Fibroblast of villous mesenchyme (primary cell): ENCODE measurements around the gene RALGPS1. TPM values are rescaled to one million over a fixed set of nuclear protein-coding genes. Genes with fewer than 3 reads are reported as not detected.
"Not testable (repeated sequence)": the region's sequence is repeated elsewhere in the genome, so short reads cannot be mapped to it uniquely, and the experiment has no call there.

Source experiments
- DNase-seq: peaks from one replicate; pipeline ENCODE4 v3.0.0-alpha.2; 2010; ENCODE audit warnings: low read depth
- H3K4me3 ChIP-seq: 2 replicates; pipeline ENCODE4 v1.5.1; 2011; ENCODE audit warnings: low read depth, mild to moderate bottlenecking, low read length
- CTCF ChIP-seq: IDR thresholded peaks from 2 replicates; pipeline ENCODE4 v1.5.1; 2012; ENCODE audit warnings: low read depth, mild to moderate bottlenecking, low read length; ENCODE audit not compliant: insufficient read depth
- total RNA-seq: library from RNA; depleted of rRNA; stranded (reverse); fragments of >200 nt; gene quantifications from 2 replicates; pipeline ENCODE4 v1.2.3, GENCODE V29; 2012

RALGPS1 gene
- total RNA-seq, 1 donor: 2.6 TPM

- no peak overlapping the region for H3K4me3 ChIP-seq
- TF ChIP-seq CTCF: no peak
- DNase-seq: no peak
Measured at GRCh38 chr9:127167560-127168326, 253.2 kb downstream of the RALGPS1 start.

- H3K4me3 ChIP-seq: no peak overlapping the region
- TF ChIP-seq CTCF: no peak
- DNase-seq: no peak
Measured at GRCh38 chr9:127168756-127169574, 254.4 kb downstream of the RALGPS1 start.

GRCh38 chr9:127169575-127169883 is 254.9 kb downstream of the RALGPS1 start:
- H3K4me3 ChIP-seq: no peak overlapping the region
- DNase-seq: no peak
- no peak for TF ChIP-seq CTCF

GRCh38 chr9:127170103-127170502 is 255.5 kb downstream of the RALGPS1 start:
- DNase-seq: no peak
- H3K4me3 ChIP-seq: no peak overlapping the region

GRCh38 chr9:127170652-127171051 is 256.1 kb downstream of the RALGPS1 start:
- TF ChIP-seq CTCF: no peak
- no peak overlapping the region for H3K4me3 ChIP-seq
- no peak for DNase-seq

More at GRCh38 chr9:127170103-127170502, 255.5 kb downstream of the RALGPS1 start:
- TF ChIP-seq CTCF: no peak

GRCh38 chr9:127171348-127171747 is 256.8 kb downstream of the RALGPS1 start:
- not testable (repeated sequence) for DNase-seq, H3K4me3 ChIP-seq

- TF ChIP-seq CTCF: no peak
- no peak for DNase-seq
Measured at GRCh38 chr9:127172066-127172707, 257.6 kb downstream of the RALGPS1 start.

More at GRCh38 chr9:127172066-127172707, 257.6 kb downstream of the RALGPS1 start:
- H3K4me3 ChIP-seq: no peak overlapping the region
